Smooth muscle cell (in vitro differentiated cells): ENCODE measurements around the gene RASIP1. TPM values are rescaled to one million over a fixed set of nuclear protein-coding genes. Genes with fewer than 3 reads are reported as not detected.

Source experiments
- DNase-seq: peaks from one replicate; lab custom pipeline; 2025; ENCODE audit not compliant: unreplicated experiment; lab: John Stamatoyannopoulos, UW
- H2AFZ ChIP-seq: fragments of 200-600 bp; sonication (generic); 2 replicates; pipeline ENCODE4 v1.6.0; 2016; ENCODE audit warnings: antibody characterized with exemption, low read depth, mild to moderate bottlenecking
- H3F3A ChIP-seq: fragments of 200-600 bp; sonication (generic); 2 replicates; pipeline ENCODE4 v1.6.0; 2017; ENCODE audit warnings: antibody characterized with exemption, low read depth
- H3K27ac ChIP-seq: fragments of 200-600 bp; sonication (generic); 2 replicates; pipeline ENCODE4 v1.5.1; 2016; ENCODE audit warnings: low read depth, mild to moderate bottlenecking
- H3K27me3 ChIP-seq: fragments of 200-600 bp; sonication (generic); 2 replicates; pipeline ENCODE4 v1.6.1; 2016; ENCODE audit warnings: low read depth, mild to moderate bottlenecking
- H3K36me3 ChIP-seq: fragments of 200-600 bp; sonication (generic); 2 replicates; pipeline ENCODE4 v1.5.1; 2016; ENCODE audit warnings: low read depth
- H3K4me1 ChIP-seq: fragments of 200-600 bp; sonication (generic); 2 replicates; pipeline ENCODE4 v1.5.1; 2016; ENCODE audit warnings: low read depth
- H3K4me2 ChIP-seq: fragments of 200-600 bp; sonication (generic); 2 replicates; pipeline ENCODE4 v1.6.0; 2016; ENCODE audit warnings: mild to moderate bottlenecking
- H3K4me3 ChIP-seq: fragments of 200-600 bp; sonication (generic); 2 replicates; pipeline ENCODE4 v1.5.1; 2016; ENCODE audit warnings: mild to moderate bottlenecking
- H3K79me2 ChIP-seq: fragments of 200-600 bp; sonication (generic); 2 replicates; pipeline ENCODE4 v1.6.0; 2016; ENCODE audit warnings: low read depth, mild to moderate bottlenecking
- H3K9ac ChIP-seq: fragments of 200-600 bp; sonication (generic); 2 replicates; pipeline ENCODE4 v1.6.0; 2016; ENCODE audit warnings: low read depth
- H3K9me3 ChIP-seq: fragments of 200-600 bp; sonication (generic); replicated peaks from 2 replicates; pipeline ENCODE4 v1.5.1; 2016; ENCODE audit warnings: low read depth
- H4K20me1 ChIP-seq: fragments of 200-600 bp; sonication (generic); 2 replicates; pipeline ENCODE4 v1.6.0; 2016; ENCODE audit warnings: low read depth
- WGBS: methylation state at CpG from one replicate; pipeline ENCODE4 v1.1.7; 2016; ENCODE audit warnings: low lambda C conversion rate; 5-methylcytosine and 5-hydroxymethylcytosine counted together
- polyA plus RNA-seq: library from polyadenylated mRNA; unstranded; fragments of >200 nt; fragmentation: Nextera tagmentation; extraction: Ambion mirVana; gene quantifications from 2 replicates; pipeline ENCODE4 v1.2.1, GENCODE V29; 2016
- total RNA-seq: library from RNA; depleted of rRNA; stranded (reverse); fragments of >200 nt; gene quantifications from 2 replicates; pipeline ENCODE4 v1.2.3, GENCODE V29; 2014
- TF ChIP-seq, protein P1 (sequence below): fragments of 200-600 bp; sonication (generic); IDR thresholded peaks from 2 replicates; pipeline ENCODE4 v1.5.1; 2017; ENCODE audit warnings: borderline replicate concordance, mild to moderate bottlenecking, antibody characterized with exemption; ENCODE audit not compliant: insufficient read depth, poor library complexity, severe bottlenecking

The RASIP1 gene
- total and polyA plus RNA-seq, 2 experiments from 2014 or later, result 0.81 to 3.5 TPM

DNA sequence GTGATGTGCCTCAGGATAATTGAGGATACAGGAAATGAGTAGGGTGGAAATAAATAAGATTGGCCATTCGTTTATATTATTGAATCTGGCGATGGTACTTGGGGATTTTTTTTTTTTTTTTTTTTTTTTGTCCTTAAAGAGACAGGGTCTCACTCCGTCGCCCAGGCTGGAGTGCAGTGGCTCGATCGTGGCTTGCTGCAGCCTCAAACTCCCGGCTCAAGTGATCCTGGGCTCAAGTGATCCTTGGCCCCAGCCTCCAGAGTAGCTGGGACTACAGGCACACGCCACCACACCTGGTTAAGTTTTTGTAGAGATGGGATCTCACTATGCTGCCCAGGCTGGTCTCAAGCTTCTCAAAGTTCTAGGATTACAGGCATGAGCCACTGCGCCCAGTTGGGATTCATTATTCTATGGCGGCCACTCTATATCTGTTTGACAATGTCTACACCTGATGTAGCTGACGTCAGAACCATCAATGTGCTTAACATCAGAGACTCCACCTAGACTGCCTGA, 18.2 kb downstream of the RASIP1 start:
- H3F3A ChIP-seq, result peaks cover 1% of the 10 kb centered on the region
- no peak overlapping the region for H3K27ac ChIP-seq
- TF ChIP-seq, protein P1, sequence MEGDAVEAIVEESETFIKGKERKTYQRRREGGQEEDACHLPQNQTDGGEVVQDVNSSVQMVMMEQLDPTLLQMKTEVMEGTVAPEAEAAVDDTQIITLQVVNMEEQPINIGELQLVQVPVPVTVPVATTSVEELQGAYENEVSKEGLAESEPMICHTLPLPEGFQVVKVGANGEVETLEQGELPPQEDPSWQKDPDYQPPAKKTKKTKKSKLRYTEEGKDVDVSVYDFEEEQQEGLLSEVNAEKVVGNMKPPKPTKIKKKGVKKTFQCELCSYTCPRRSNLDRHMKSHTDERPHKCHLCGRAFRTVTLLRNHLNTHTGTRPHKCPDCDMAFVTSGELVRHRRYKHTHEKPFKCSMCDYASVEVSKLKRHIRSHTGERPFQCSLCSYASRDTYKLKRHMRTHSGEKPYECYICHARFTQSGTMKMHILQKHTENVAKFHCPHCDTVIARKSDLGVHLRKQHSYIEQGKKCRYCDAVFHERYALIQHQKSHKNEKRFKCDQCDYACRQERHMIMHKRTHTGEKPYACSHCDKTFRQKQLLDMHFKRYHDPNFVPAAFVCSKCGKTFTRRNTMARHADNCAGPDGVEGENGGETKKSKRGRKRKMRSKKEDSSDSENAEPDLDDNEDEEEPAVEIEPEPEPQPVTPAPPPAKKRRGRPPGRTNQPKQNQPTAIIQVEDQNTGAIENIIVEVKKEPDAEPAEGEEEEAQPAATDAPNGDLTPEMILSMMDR, result no peak
- no peaks in the 10 kb centered on the region for H3K79me2 ChIP-seq
- no peak overlapping the region for H2AFZ ChIP-seq
- H3K4me3 ChIP-seq, result no peak overlapping the region
- H3K9me3 ChIP-seq, result no peaks in the 10 kb centered on the region
- no peak for DNase-seq
- WGBS, result 94% methylated on average over 11 of the region's 11 CpGs
- H4K20me1 ChIP-seq, result no peaks in the 10 kb centered on the region
- no peaks in the 10 kb centered on the region for H3K36me3 ChIP-seq
- no peak overlapping the region for H3K4me2 ChIP-seq
- no peaks in the 10 kb centered on the region for H3K27me3 ChIP-seq
- no peak overlapping the region for H3K9ac ChIP-seq
- peaks cover 1% of the 10 kb centered on the region for H3K4me1 ChIP-seq

DNA sequence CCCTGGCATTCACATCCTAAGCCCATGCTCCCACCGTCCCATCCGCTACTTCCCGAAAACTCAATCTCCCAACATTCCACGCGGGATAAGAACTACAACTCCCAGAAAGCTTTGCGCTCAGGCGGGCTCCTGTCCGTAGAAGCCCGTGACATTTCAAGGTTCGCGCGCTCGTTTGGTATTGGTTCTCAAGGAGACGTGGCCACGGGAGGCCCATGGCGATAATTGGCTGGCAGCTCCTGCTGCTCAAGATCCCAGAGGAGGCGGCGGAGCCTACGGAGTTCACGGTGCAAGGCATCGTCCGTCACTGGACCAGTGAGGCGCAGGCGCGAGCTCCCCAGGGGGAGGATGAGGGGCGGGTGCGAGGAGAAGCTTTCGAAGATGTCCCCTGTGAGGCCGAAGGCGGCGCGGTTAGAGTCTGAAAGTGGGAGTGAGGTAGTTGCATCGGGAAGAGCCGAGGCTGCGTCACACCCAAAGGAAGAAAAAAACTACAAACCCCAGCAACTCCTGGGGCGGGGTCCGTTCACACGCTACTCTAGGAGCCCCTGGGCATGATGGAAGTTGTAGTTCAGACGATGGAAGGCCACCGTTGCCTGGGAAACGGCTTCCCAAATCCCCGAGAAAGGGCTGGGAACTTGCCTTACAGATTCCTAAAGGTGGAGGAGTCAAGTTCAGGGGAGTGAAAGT, 19.7 kb downstream of the RASIP1 start:
- H3K36me3 ChIP-seq, result no peaks in the 10 kb centered on the region
- no peaks in the 10 kb centered on the region for H4K20me1 ChIP-seq
- TF ChIP-seq, protein P1, result no peak
- peaks cover 11% of the 10 kb centered on the region for H3K4me1 ChIP-seq
- H3K9me3 ChIP-seq, result no peaks in the 10 kb centered on the region
- peak overlapping the region; percentile 79 for H3K27ac ChIP-seq
- H3F3A ChIP-seq, result peaks cover 8% of the 10 kb centered on the region
- H3K27me3 ChIP-seq, result no peaks in the 10 kb centered on the region
- DNase-seq, result peak; percentile 90
- H3K4me2 ChIP-seq, result peak overlapping the region; percentile 85
- under 1% methylated on average over 40 of the region's 42 CpGs for WGBS
- H3K9ac ChIP-seq, result peak overlapping the region; percentile 66
- peak overlapping the region; percentile 80 for H3K4me3 ChIP-seq
- H3K79me2 ChIP-seq, result no peaks in the 10 kb centered on the region
- H2AFZ ChIP-seq, result peak overlapping the region; percentile 77

DNA sequence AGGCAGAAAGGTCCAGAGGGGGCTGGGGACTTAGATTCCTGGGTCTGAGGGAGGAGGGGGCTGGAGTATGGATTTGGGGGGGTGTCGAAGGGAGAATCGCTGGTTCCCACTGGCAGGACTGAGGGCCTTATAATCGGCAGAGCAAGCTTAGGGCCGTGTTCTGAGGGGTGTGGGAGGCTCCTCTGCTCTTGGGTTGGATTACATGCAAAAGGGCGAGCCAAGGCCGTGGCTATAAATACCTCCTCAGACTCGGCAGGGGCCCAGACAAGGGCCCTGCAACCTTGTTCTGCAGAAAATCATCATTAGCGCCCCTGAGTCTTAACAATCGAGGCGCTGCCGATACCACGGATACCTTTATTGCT, 20.2 kb downstream of the RASIP1 start:
- no peak overlapping the region for H3K27ac ChIP-seq
- peaks cover 11% of the 10 kb centered on the region for H3K4me1 ChIP-seq
- peaks cover 8% of the 10 kb centered on the region for H3F3A ChIP-seq
- H3K36me3 ChIP-seq, result no peaks in the 10 kb centered on the region
- peak overlapping the region; percentile 85 for H3K4me2 ChIP-seq
- TF ChIP-seq, protein P1, result no peak
- WGBS, result 36% methylated on average over 11 of the region's 12 CpGs
- no peaks in the 10 kb centered on the region for H3K9me3 ChIP-seq
- no peak overlapping the region for H3K9ac ChIP-seq
- peak overlapping the region; percentile 77 for H2AFZ ChIP-seq
- H3K27me3 ChIP-seq, result no peaks in the 10 kb centered on the region
- no peaks in the 10 kb centered on the region for H3K79me2 ChIP-seq
- peak overlapping the region; percentile 80 for H3K4me3 ChIP-seq
- no peak for DNase-seq
- H4K20me1 ChIP-seq, result no peaks in the 10 kb centered on the region
